B cell (primary cell): ENCODE measurements around the gene KLF1. TPM values are rescaled to one million over a fixed set of nuclear protein-coding genes. Genes with fewer than 3 reads are reported as not detected.

Experiments used
- ATAC-seq: fragments of 200-7000 bp; cut with Tn5 transposase; one replicate; pipeline ENCODE4 v1.10.0; 2021; ENCODE audit warnings: low read depth, mild to moderate bottlenecking, moderate number of reproducible peaks, moderate library complexity
- CTCF ChIA-PET: fragments of 350-600 bp; sonication (Branson Sonifier 250); formaldehyde crosslinking; loops from one replicate; lab custom pipeline; 2021; ENCODE audit warnings: antibody characterized with exemption, inconsistent platforms; lab: Charles Lee
- POLR2A ChIA-PET: fragments of 350-600 bp; sonication (Branson Sonifier 250); formaldehyde crosslinking; loops from one replicate; lab custom pipeline; 2021; ENCODE audit warnings: antibody characterized with exemption; lab: Charles Lee
- DNase-seq: peaks from one replicate; pipeline ENCODE4 v3.0.0; 2013
- H2AFZ ChIP-seq: 2 replicates; pipeline ENCODE4 v1.6.1; 2012; ENCODE audit warnings: mild to moderate bottlenecking, low read depth, low read length; ENCODE audit not compliant: insufficient read depth, poor library complexity, severe bottlenecking
- H3K27ac ChIP-seq, 2 donors: 1 replicate in 1 of 2; 2 replicates in 1 of 2; pipeline ENCODE4 v1.5.1; 2012 to 2013; ENCODE audit warnings: low read length in 2 of 2, mild to moderate bottlenecking in 2 of 2, moderate library complexity in 1 of 2
- H3K27me3 ChIP-seq, 4 experiments: fragments of 200-600 bp in 1 of 4; sonication (generic) in 1 of 4; replicated peaks in 1 of 4; 1 replicate in 2 of 4; 2 replicates in 2 of 4; pipeline versions ENCODE4 v1.6.1 to v1.7.0; 2013 to 2016; ENCODE audit warnings: low read length in 3 of 4, mild to moderate bottlenecking in 2 of 4, mixed read lengths in 1 of 4, moderate library complexity in 1 of 4; ENCODE audit not compliant: insufficient read depth in 4 of 4, control insufficient read depth in 3 of 4; ENCODE audit errors: control extremely low read depth in 1 of 4
- H3K36me3 ChIP-seq, 2 experiments: replicated peaks in 1 of 2; 1 replicate in 1 of 2; 2 replicates in 1 of 2; pipeline versions ENCODE4 v1.6.1 to v1.7.1; 2013; ENCODE audit warnings: low read length in 1 of 2; ENCODE audit not compliant: insufficient read depth in 2 of 2, control insufficient read depth in 1 of 2; ENCODE audit errors: control extremely low read depth in 1 of 2, extremely low read depth in 1 of 2
- H3K4me1 ChIP-seq, 2 donors: fragments of 200-600 bp in 1 of 2; sonication (generic) in 1 of 2; 1 replicate in 1 of 2; 2 replicates in 1 of 2; pipeline versions ENCODE4 v1.5.1 to v1.6.1; 2013 to 2017; ENCODE audit warnings: low read length in 2 of 2; ENCODE audit not compliant: control insufficient read depth in 2 of 2, insufficient read depth in 2 of 2
- H3K4me2 ChIP-seq: replicated peaks from 2 replicates; pipeline ENCODE3; 2012; ENCODE audit warnings: mild to moderate bottlenecking, low read depth, low read length; ENCODE audit not compliant: poor library complexity, severe bottlenecking
- H3K4me3 ChIP-seq, 5 experiments: fragments of 200-600 bp in 1 of 5; sonication (generic) in 1 of 5; 1 replicate in 3 of 5; 2 replicates in 2 of 5; pipeline versions ENCODE4 v1.5.1 to v1.7.0; 2011 to 2016; ENCODE audit warnings: low read length in 4 of 5, mild to moderate bottlenecking in 4 of 5, low read depth in 2 of 5, control low read depth in 1 of 5, moderate library complexity in 1 of 5; ENCODE audit not compliant: insufficient read depth in 1 of 5; ENCODE audit errors: control extremely low read depth in 1 of 5, extremely low read depth in 1 of 5
- H3K79me2 ChIP-seq: fragments of 200-600 bp; sonication (generic); one replicate; pipeline ENCODE4 v1.6.0; 2016; ENCODE audit warnings: low read length; ENCODE audit not compliant: control insufficient read depth, insufficient read depth
- H3K9ac ChIP-seq: fragments of 200-600 bp; sonication (generic); 2 replicates; pipeline ENCODE4 v1.6.1; 2017; ENCODE audit warnings: mild to moderate bottlenecking, low read length, moderate library complexity
- H3K9me3 ChIP-seq, 3 donors: one replicate each; pipeline versions ENCODE4 v1.6.1 to v1.7.1; 2013; ENCODE audit warnings: low read length in 2 of 3; ENCODE audit not compliant: control insufficient read depth in 2 of 3, insufficient read depth in 1 of 3; ENCODE audit errors: control extremely low read depth in 1 of 3
- H4K20me1 ChIP-seq: 2 replicates; pipeline ENCODE4 v1.6.0; 2012; ENCODE audit warnings: mild to moderate bottlenecking, low read length; ENCODE audit not compliant: insufficient read depth, control insufficient read depth, poor library complexity, severe bottlenecking
- H3K27ac Mint-ChIP-seq: one replicate; pipeline ENCODE4 v1.8.0; 2021; ENCODE audit warnings: mixed read lengths
- H3K27me3 Mint-ChIP-seq: one replicate; pipeline ENCODE4 v1.8.0; 2021; ENCODE audit warnings: mixed read lengths
- H3K4me1 Mint-ChIP-seq: one replicate; pipeline ENCODE4 v1.8.0; 2021; ENCODE audit warnings: mixed read lengths
- H3K4me3 Mint-ChIP-seq: one replicate; pipeline ENCODE4 v1.8.0; 2021; ENCODE audit warnings: mixed read lengths
- H3K9me3 Mint-ChIP-seq: one replicate; pipeline ENCODE4 v1.8.0; 2022; ENCODE audit warnings: mixed read lengths; ENCODE audit not compliant: insufficient read depth
- EZH2 ChIP-seq: IDR thresholded peaks from 2 replicates; pipeline ENCODE4 v1.6.1; 2012; ENCODE audit warnings: borderline replicate concordance, low read depth, mild to moderate bottlenecking, moderate library complexity, low read length; ENCODE audit not compliant: insufficient read depth, poor library complexity, severe bottlenecking
- WGBS: methylation state at CpG from one replicate; pipeline ENCODE4 v1.1.5; 2013; ENCODE audit warnings: missing lambda C conversion rate; ENCODE audit not compliant: insufficient coverage; 5-methylcytosine and 5-hydroxymethylcytosine counted together
- intact Hi-C: fragments of 100-400 bp; cut with micrococcal nuclease; formaldehyde crosslinking; loops from one replicate; pipeline ENCODE4 v1.10.0; 2022
- polyA plus RNA-seq: library from polyadenylated mRNA; depleted of rRNA; stranded (reverse); fragments of >200 nt; gene quantifications from 2 replicates; pipeline ENCODE4 v1.2.3, GENCODE V29; 2012
- total RNA-seq, 2 donors: library from RNA; stranded (reverse); fragments of 120-200 nt in 1 of 2; gene quantifications; 1 replicate in 1 of 2; 2 replicates in 1 of 2; pipeline versions ENCODE4 v1.2.3 to v1.2.4, GENCODE V29; 2013 to 2022
- TF ChIP-seq, protein P1 (sequence below): fragments of 200-600 bp; IDR thresholded peaks from one replicate; pipeline ENCODE4 v1.8.0; 2022; ENCODE audit warnings: antibody characterized with exemption, mild to moderate bottlenecking

The KLF1 gene
- total and polyA plus RNA-seq, 2 donors (not counting 1 experiment from before 2014, with no cell fraction given), result not detected

GRCh38 chr19:12864721-12865715, 22.0 kb downstream of the KLF1 start:
- H3K27me3 Mint-ChIP-seq, result peaks cover 13% of the 10 kb centered on the region
- Histone ChIP-seq H3K36me3 (no peaks in the 10 kb centered on the region), H3K4me3 (no peak overlapping the region), H3K27ac (no peak overlapping the region), H3K9ac (no peak overlapping the region), H3K4me2 (no peak overlapping the region), H4K20me1 (no peaks in the 10 kb centered on the region), H3K79me2 (no peaks in the 10 kb centered on the region), H2AFZ (no peak overlapping the region), H3K27me3 (peaks cover 0 to 2% (median 0%) of the 10 kb centered on the region in 4 experiments), H3K4me1 (peaks cover 0 to 11% of the 10 kb centered on the region in 2 donors), H3K9me3 (no peaks in the 10 kb centered on the region)
- ChIA-PET POLR2A (interaction anchor here (0.7 kb wide), 2 partner anchors 63 to 111 kb away, joined by 3 to 4 read pairs; no protein-coding TSS in a partner anchor), CTCF (interaction anchor here (0.7 to 2.2 kb wide), 3 partner anchors 17 to 285 kb away, joined by 3 to 16 read pairs (median 4); no protein-coding TSS in a partner anchor)
- H3K4me1 Mint-ChIP-seq, result peaks cover 8% of the 10 kb centered on the region
- H3K27ac Mint-ChIP-seq, result no peak overlapping the region
- TF ChIP-seq, protein P1, sequence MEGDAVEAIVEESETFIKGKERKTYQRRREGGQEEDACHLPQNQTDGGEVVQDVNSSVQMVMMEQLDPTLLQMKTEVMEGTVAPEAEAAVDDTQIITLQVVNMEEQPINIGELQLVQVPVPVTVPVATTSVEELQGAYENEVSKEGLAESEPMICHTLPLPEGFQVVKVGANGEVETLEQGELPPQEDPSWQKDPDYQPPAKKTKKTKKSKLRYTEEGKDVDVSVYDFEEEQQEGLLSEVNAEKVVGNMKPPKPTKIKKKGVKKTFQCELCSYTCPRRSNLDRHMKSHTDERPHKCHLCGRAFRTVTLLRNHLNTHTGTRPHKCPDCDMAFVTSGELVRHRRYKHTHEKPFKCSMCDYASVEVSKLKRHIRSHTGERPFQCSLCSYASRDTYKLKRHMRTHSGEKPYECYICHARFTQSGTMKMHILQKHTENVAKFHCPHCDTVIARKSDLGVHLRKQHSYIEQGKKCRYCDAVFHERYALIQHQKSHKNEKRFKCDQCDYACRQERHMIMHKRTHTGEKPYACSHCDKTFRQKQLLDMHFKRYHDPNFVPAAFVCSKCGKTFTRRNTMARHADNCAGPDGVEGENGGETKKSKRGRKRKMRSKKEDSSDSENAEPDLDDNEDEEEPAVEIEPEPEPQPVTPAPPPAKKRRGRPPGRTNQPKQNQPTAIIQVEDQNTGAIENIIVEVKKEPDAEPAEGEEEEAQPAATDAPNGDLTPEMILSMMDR, result no peak
- no peak for TF ChIP-seq EZH2
- no peaks in the 10 kb centered on the region for H3K9me3 Mint-ChIP-seq
- DNase-seq (peak; percentile 18), ATAC-seq (no peak)
- 95% methylated on average over 34 of the region's 34 CpGs for WGBS
- intact Hi-C loops, result no loop called here
- no peak overlapping the region for H3K4me3 Mint-ChIP-seq
